Large intestine (tissue), 12 donors: ENCODE data around the gene TGOLN2. TPM values are rescaled to one million over a fixed set of nuclear protein-coding genes. Genes with fewer than 3 reads are reported as not detected.
A peak's percentile ranks its signal among the peaks of the same experiment; 100 is the strongest.
"Not testable (repeated sequence)": the region's sequence is repeated elsewhere in the genome, so short reads cannot be mapped to it uniquely, and the experiment has no call there.

Source experiments
- DNase-seq, 2 donors: peaks; one replicate each; pipeline versions ENCODE4 v3.0.0 to v3.0.0-alpha.2; 2013
- H3K27ac ChIP-seq: one replicate; pipeline ENCODE4 v1.5.1; 2013; ENCODE audit warnings: low read length
- H3K27me3 ChIP-seq: 2 replicates; pipeline ENCODE4 v1.6.1; 2013; ENCODE audit warnings: low read length; ENCODE audit not compliant: control insufficient read depth, insufficient read depth
- H3K36me3 ChIP-seq: 2 replicates; pipeline ENCODE4 v1.6.1; 2013; ENCODE audit warnings: low read length; ENCODE audit not compliant: control insufficient read depth, insufficient read depth
- H3K4me1 ChIP-seq: one replicate; pipeline ENCODE4 v1.6.1; 2013; ENCODE audit warnings: low read length; ENCODE audit not compliant: control insufficient read depth, insufficient read depth
- H3K4me3 ChIP-seq: one replicate; pipeline ENCODE4 v1.5.1; 2013; ENCODE audit warnings: low read length
- H3K9me3 ChIP-seq: one replicate; pipeline ENCODE4 v1.6.1; 2013; ENCODE audit warnings: mild to moderate bottlenecking, low read depth, low read length, moderate library complexity; ENCODE audit not compliant: control insufficient read depth
- WGBS: methylation state at CpG from one replicate; pipeline ENCODE4 v1.1.5; 2013; ENCODE audit warnings: low lambda C conversion rate; ENCODE audit not compliant: insufficient coverage; 5-methylcytosine and 5-hydroxymethylcytosine counted together
- long read RNA-seq, 11 donors: transcript quantifications; one replicate each; lab custom pipeline, GENCODE V29; 2026
- polyA plus RNA-seq: library from polyadenylated mRNA; unstranded; fragments of 120-200 nt; gene quantifications from one replicate; pipeline ENCODE4 v1.2.1, GENCODE V29; 2013

TGOLN2 gene
- 147 TPM for polyA plus RNA-seq
- long read RNA-seq, donor 1, full-length matches to known transcripts = 17 of 30 reads
- long read RNA-seq, donor 1, partial matches to known transcripts = 13 of 30 reads
- long read RNA-seq, donor 1, other reads (novel, unspliced or antisense) = 0 of 30 reads
- long read RNA-seq, donor 2, full-length matches to known transcripts = 16 of 60 reads
- long read RNA-seq, donor 2, partial matches to known transcripts = 44 of 60 reads
- long read RNA-seq, donor 2, other reads (novel, unspliced or antisense) = 0 of 60 reads
- long read RNA-seq, donor 3 = 0 reads
- long read RNA-seq, donor 4, partial matches to known transcripts = 5 of 5 reads
- long read RNA-seq, donor 4, other reads (novel, unspliced or antisense) = 0 of 5 reads
- long read RNA-seq, donor 5, full-length matches to known transcripts = 13 of 19 reads
- long read RNA-seq, donor 5, partial matches to known transcripts = 6 of 19 reads
- long read RNA-seq, donor 5, other reads (novel, unspliced or antisense) = 0 of 19 reads
- long read RNA-seq, donor 6, full-length matches to known transcripts = 15 of 93 reads
- long read RNA-seq, donor 6, partial matches to known transcripts = 78 of 93 reads
- long read RNA-seq, donor 6, other reads (novel, unspliced or antisense) = 0 of 93 reads
- long read RNA-seq, donor 7, full-length matches to known transcripts = 7 of 85 reads
- long read RNA-seq, donor 7, partial matches to known transcripts = 78 of 85 reads
- long read RNA-seq, donor 7, other reads (novel, unspliced or antisense) = 0 of 85 reads
- long read RNA-seq, donor 8, full-length matches to known transcripts = 17 of 78 reads
- long read RNA-seq, donor 8, partial matches to known transcripts = 61 of 78 reads
- long read RNA-seq, donor 8, other reads (novel, unspliced or antisense) = 0 of 78 reads
- long read RNA-seq, donor 9, full-length matches to known transcripts = 12 of 59 reads
- long read RNA-seq, donor 9, partial matches to known transcripts = 47 of 59 reads
- long read RNA-seq, donor 9, other reads (novel, unspliced or antisense) = 0 of 59 reads
- long read RNA-seq, donor 10, full-length matches to known transcripts = 17 of 76 reads
- long read RNA-seq, donor 10, partial matches to known transcripts = 59 of 76 reads
- long read RNA-seq, donor 10, other reads (novel, unspliced or antisense) = 0 of 76 reads
- long read RNA-seq, donor 11, full-length matches to known transcripts = 16 of 82 reads
- long read RNA-seq, donor 11, partial matches to known transcripts = 66 of 82 reads
- long read RNA-seq, donor 11, other reads (novel, unspliced or antisense) = 0 of 82 reads

- H3K4me1 ChIP-seq = peaks cover 28% of the 10 kb centered on the region
- no peaks in the 10 kb centered on the region for H3K27me3 ChIP-seq
- peak within 1 kb of the TSS; percentile 97 for H3K27ac ChIP-seq
- no peaks in the 10 kb centered on the region for H3K9me3 ChIP-seq
- H3K36me3 ChIP-seq = peaks cover 18% of the 10 kb centered on the region
- peak within 1 kb of the TSS; percentile 82 for H3K4me3 ChIP-seq
- DNase-seq = peak; percentile 90 to 95
- 4% methylated on average over 5 of the region's 57 CpGs for WGBS
Observed at GRCh38 chr2:85327822-85328617, at the start of gene TGOLN2. TGOLN2 (minus strand) TSS chr2:85327989; CDS start chr2:85327962, 27 bp downstream.

- Histone ChIP-seq H3K9me3 (peaks cover 5% of the 10 kb centered on the region), H3K4me3 (no peak overlapping the region), H3K27me3 (no peaks in the 10 kb centered on the region), H3K36me3 (peaks cover 30% of the 10 kb centered on the region), H3K27ac (no peak overlapping the region), H3K4me1 (no peaks in the 10 kb centered on the region)
- no CpG with 5 or more reads among the region's 11 CpGs for WGBS
- no peak for DNase-seq
Observed at GRCh38 chr2:85377083-85377482, 49.3 kb upstream of the TGOLN2 start.

- H3K36me3 ChIP-seq = peaks cover 29% of the 10 kb centered on the region
- DNase-seq = no peak
- H3K27ac ChIP-seq = no peak overlapping the region
- H3K4me1 ChIP-seq = no peaks in the 10 kb centered on the region
- H3K27me3 ChIP-seq = no peaks in the 10 kb centered on the region
- no CpG with 5 or more reads among the region's 5 CpGs for WGBS
- H3K9me3 ChIP-seq = peaks cover 5% of the 10 kb centered on the region
- no peak overlapping the region for H3K4me3 ChIP-seq
Observed at GRCh38 chr2:85376291-85377065, 48.7 kb upstream of the TGOLN2 start.

- Histone ChIP-seq H3K4me3 (no peak overlapping the region), H3K36me3 (peaks cover 23% of the 10 kb centered on the region), H3K27ac (no peak overlapping the region), H3K9me3 (no peaks in the 10 kb centered on the region), H3K27me3 (no peaks in the 10 kb centered on the region), H3K4me1 (peaks cover 9% of the 10 kb centered on the region)
- no CpG with 5 or more reads among the region's 11 CpGs for WGBS
- DNase-seq = no peak
Observed at GRCh38 chr2:85371045-85371444, 43.3 kb upstream of the TGOLN2 start.

- WGBS = no CpG with 5 or more reads among the region's 5 CpGs
- Histone ChIP-seq H3K36me3 (peaks cover 20% of the 10 kb centered on the region), H3K4me1 (peaks cover 9% of the 10 kb centered on the region), H3K9me3 (no peaks in the 10 kb centered on the region), H3K27ac (no peak overlapping the region), H3K4me3 (no peak overlapping the region), H3K27me3 (no peaks in the 10 kb centered on the region)
- peak in 1 of 2 donors; percentile 46 for DNase-seq
Observed at GRCh38 chr2:85369500-85369899, 41.7 kb upstream of the TGOLN2 start.

GRCh38 chr2:85368921-85369320 lies 41.1 kb upstream of the TGOLN2 start:
- Histone ChIP-seq H3K36me3 (peaks cover 18% of the 10 kb centered on the region), H3K9me3 (no peaks in the 10 kb centered on the region), H3K27me3 (no peaks in the 10 kb centered on the region), H3K4me1 (peaks cover 9% of the 10 kb centered on the region), H3K27ac (no peak overlapping the region), H3K4me3 (no peak overlapping the region)
- DNase-seq = no peak

GRCh38 chr2:85367180-85367579 lies 39.4 kb upstream of the TGOLN2 start:
- Histone ChIP-seq H3K27ac (no peak overlapping the region), H3K4me3 (no peak overlapping the region), H3K9me3 (no peaks in the 10 kb centered on the region), H3K27me3 (no peaks in the 10 kb centered on the region), H3K4me1 (peaks cover 9% of the 10 kb centered on the region), H3K36me3 (peaks cover 25% of the 10 kb centered on the region)
- WGBS = 84% methylated on average over 2 of the region's 5 CpGs
- no peak for DNase-seq

- H3K27ac ChIP-seq, H3K9me3 ChIP-seq, H3K4me1 ChIP-seq, H3K4me3 ChIP-seq, DNase-seq, H3K27me3 ChIP-seq: not testable (repeated sequence)
- WGBS = no CpG with 5 or more reads among the region's 5 CpGs
- peaks cover 29% of the 10 kb centered on the region for H3K36me3 ChIP-seq
Observed at GRCh38 chr2:85362653-85363387, 35.0 kb upstream of the TGOLN2 start.

GRCh38 chr2:85357736-85358135 lies 29.9 kb upstream of the TGOLN2 start:
- Histone ChIP-seq H3K4me3 (no peak overlapping the region), H3K4me1 (peaks cover 5% of the 10 kb centered on the region), H3K9me3 (no peaks in the 10 kb centered on the region), H3K27me3 (no peaks in the 10 kb centered on the region), H3K27ac (no peak overlapping the region), H3K36me3 (peaks cover 33% of the 10 kb centered on the region)
- 100% methylated on average over 1 of the region's 3 CpGs for WGBS
- no peak for DNase-seq
